ENCODE data around the gene TIMELESS.
"Not testable (repeated sequence)": the region's sequence is repeated elsewhere in the genome, so short reads cannot be mapped to it uniquely, and the experiment has no call there.

Gene TIMELESS

GRCh38 chr12:56404227-56404626 is 45.0 kb downstream of the TIMELESS start:
- not testable (repeated sequence) for DNase-seq (ENCODE audit: low spot score)

GRCh38 chr12:56401612-56402011 is 47.6 kb downstream of the TIMELESS start:
- not testable (repeated sequence) for DNase-seq (ENCODE audit: low spot score)

GRCh38 chr12:56401125-56401524 is 48.1 kb downstream of the TIMELESS start:
- not testable (repeated sequence) for DNase-seq (ENCODE audit: low spot score)

- not testable (repeated sequence) for DNase-seq (ENCODE audit: low spot score)
These were observed 49.8 kb downstream of the TIMELESS start for GRCh38 chr12:56399466-56399865.

GRCh38 chr12:56398324-56398723 is 50.9 kb downstream of the TIMELESS start:
- DNase-seq (ENCODE audit: low spot score): no peak

GRCh38 chr12:56392331-56392730 is 56.9 kb downstream of the TIMELESS start:
- no peak for DNase-seq (ENCODE audit: low spot score)

- DNase-seq (ENCODE audit: low spot score): no peak
These were observed 57.5 kb downstream of the TIMELESS start for GRCh38 chr12:56391721-56392120.

GRCh38 chr12:56389412-56389811 is 59.8 kb downstream of the TIMELESS start:
- no peak for DNase-seq (ENCODE audit: low spot score)

- DNase-seq (ENCODE audit: low spot score): no peak
These were observed 62.0 kb downstream of the TIMELESS start for GRCh38 chr12:56387152-56387736.

- no peak for DNase-seq (ENCODE audit: low spot score)
These were observed 63.4 kb downstream of the TIMELESS start for GRCh38 chr12:56385873-56386272.

- no peak for DNase-seq (ENCODE audit: low spot score)
These were observed 66.6 kb downstream of the TIMELESS start for GRCh38 chr12:56382611-56383010.

- DNase-seq (ENCODE audit: low spot score): no peak
These were observed 71.3 kb downstream of the TIMELESS start for GRCh38 chr12:56377989-56378316.

- DNase-seq (ENCODE audit: low spot score): no peak
These were observed 71.8 kb downstream of the TIMELESS start for GRCh38 chr12:56377310-56377988.

GRCh38 chr12:56375598-56376434 is 73.4 kb downstream of the TIMELESS start:
- no peak for DNase-seq (ENCODE audit: low spot score)

GRCh38 chr12:56374726-56375597 is 74.3 kb downstream of the TIMELESS start:
- DNase-seq (ENCODE audit: low spot score): no peak

GRCh38 chr12:56373515-56373914 is 75.7 kb downstream of the TIMELESS start:
- DNase-seq (ENCODE audit: low spot score): no peak

- DNase-seq (ENCODE audit: low spot score): no peak
These were observed 82.3 kb downstream of the TIMELESS start for GRCh38 chr12:56366948-56367347.

Data from CD4-positive, alpha-beta T cell treated with Interleukin-6 at 100 ng/mL for 8 hours (primary cell).